Hepatocyte (in vitro differentiated cells): ENCODE data around the gene ANGPT4.

Experiments
- CTCF ChIP-seq: fragments of 200-600 bp; sonication (generic); IDR thresholded peaks from 2 replicates; pipeline ENCODE4 v1.5.1; 2016; ENCODE audit warnings: antibody characterized with exemption, mild to moderate bottlenecking; ENCODE audit not compliant: poor library complexity
- EZH2 ChIP-seq: fragments of 200-600 bp; sonication (generic); IDR thresholded peaks from 2 replicates; pipeline ENCODE4 v1.6.1; 2016; ENCODE audit warnings: antibody characterized with exemption, mild to moderate bottlenecking, borderline replicate concordance

- no peak for TF ChIP-seq CTCF
- TF ChIP-seq EZH2, result no peak
Measured at GRCh38 chr20:822651-823573, 93.2 kb downstream of the ANGPT4 start.
